ENCODE results near the gene HTR3C. TPM values are rescaled to one million over a fixed set of nuclear protein-coding genes. Genes with fewer than 3 reads are reported as not detected.

Gene HTR3C, protein sequence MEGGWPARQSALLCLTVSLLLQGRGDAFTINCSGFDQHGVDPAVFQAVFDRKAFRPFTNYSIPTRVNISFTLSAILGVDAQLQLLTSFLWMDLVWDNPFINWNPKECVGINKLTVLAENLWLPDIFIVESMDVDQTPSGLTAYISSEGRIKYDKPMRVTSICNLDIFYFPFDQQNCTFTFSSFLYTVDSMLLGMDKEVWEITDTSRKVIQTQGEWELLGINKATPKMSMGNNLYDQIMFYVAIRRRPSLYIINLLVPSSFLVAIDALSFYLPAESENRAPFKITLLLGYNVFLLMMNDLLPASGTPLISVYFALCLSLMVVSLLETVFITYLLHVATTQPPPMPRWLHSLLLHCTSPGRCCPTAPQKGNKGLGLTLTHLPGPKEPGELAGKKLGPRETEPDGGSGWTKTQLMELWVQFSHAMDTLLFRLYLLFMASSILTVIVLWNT
- total RNA-seq (2021; ENCODE audit: unreplicated experiment) = not detected
- not detected in 2 replicates for polyA plus RNA-seq (2012)
- not detected for Bru-seq, nascent RNA
- not detected for BruChase-seq, experiment 1, labeled RNA remaining after a 6-hour chase
- not detected for BruChase-seq, experiment 2, labeled RNA remaining after a 2-hour chase
- long read RNA-seq = 0 reads

- CTCF ChIA-PET = interaction anchor here (1.2 kb wide), 1 partner anchor 35 kb away, joined by 4 read pairs; the partner anchor contains the start of gene ABCC5
- RAD21 ChIA-PET (ENCODE audit: low non-redundant PET in 1 of 2, low total read pairs in 2 of 2, uncharacterized antibody in 2 of 2, unreplicated experiment in 2 of 2) = no interaction called here
- no peaks in the 10 kb centered on the region for H3K36me3 ChIP-seq (ENCODE audit: control insufficient read depth in 1 of 2, insufficient read depth in 2 of 2, low read length in 2 of 2)
- H4K20me1 ChIP-seq (ENCODE audit: insufficient read depth) = no peaks in the 10 kb centered on the region
- no peak within 1 kb of the TSS for H3K27ac ChIP-seq (ENCODE audit: low read depth, low read length)
- no peak for DNase-seq (ENCODE audit: low read depth, low spot score)
- H2AFZ ChIP-seq (ENCODE audit: low read depth, low read length, poor library complexity, severe bottlenecking) = no peak within 1 kb of the TSS
- no peak within 1 kb of the TSS for H3K9ac ChIP-seq (ENCODE audit: low read length)
- H3K79me2 ChIP-seq (ENCODE audit: insufficient read depth, low read length) = no peaks in the 10 kb centered on the region
- POLR2A ChIA-PET = no interaction called here
- H3K27me3 ChIP-seq (ENCODE audit: insufficient read depth, low read length) = no peaks in the 10 kb centered on the region
- no peaks in the 10 kb centered on the region for H3K9me2 ChIP-seq (ENCODE audit: insufficient read depth)
- no peaks in the 10 kb centered on the region for H3K9me3 ChIP-seq (ENCODE audit: control insufficient read depth in 1 of 2, insufficient read depth in 1 of 2, low read depth in 1 of 2, low read length in 2 of 2)
- H3K4me1 ChIP-seq (ENCODE audit: control insufficient read depth in 1 of 2, insufficient read depth in 2 of 2, low read length in 2 of 2) = no peaks in the 10 kb centered on the region
- intact Hi-C loops (cut with micrococcal nuclease) = no loop called here
- no peak within 1 kb of the TSS for H3K4me2 ChIP-seq (ENCODE audit: low read length)
- no TSS peak for BruUV-seq (replicated peaks)
- no peak for ATAC-seq
- TF ChIP-seq SP1 (IDR thresholded peaks at IDR 0.05; ENCODE audit: low read depth) (no peak), FOSL1 (IDR thresholded peaks at IDR 0.05; ENCODE audit: low read depth) (no peak), RAD21 (IDR thresholded peaks at IDR 0.05; ENCODE audit: low read depth) (no peak), ZBTB33 (IDR thresholded peaks at IDR 0.05; ENCODE audit: extremely low read depth, insufficient replicate concordance, low read length) (no peak), JUND (IDR thresholded peaks at IDR 0.05) (no peak), EZH2 (IDR thresholded peaks at IDR 0.05) (no peak), MAX (IDR thresholded peaks at IDR 0.05) (no peak), POLR2AphosphoS5 (IDR thresholded peaks at IDR 0.05; ENCODE audit: low read depth, low read length) (no peak), POLR2A (IDR thresholded peaks at IDR 0.05; ENCODE audit: borderline replicate concordance, extremely low read depth, insufficient read depth, insufficient read length) (no peak), TCF7L2 (IDR thresholded peaks at IDR 0.05; ENCODE audit: borderline replicate concordance, extremely low read depth, insufficient read depth, insufficient read length) (no peak), ZFX (IDR thresholded peaks at IDR 0.05) (no peak), ZNF274 (IDR thresholded peaks at IDR 0.05; ENCODE audit: low read depth, low read length) (no peak), SRF (IDR thresholded peaks at IDR 0.05; ENCODE audit: low read depth) (no peak), EGR1 (IDR thresholded peaks at IDR 0.05; ENCODE audit: low read depth) (no peak), EZH2phosphoT487 (IDR thresholded peaks at IDR 0.05; ENCODE audit: borderline replicate concordance) (no peak), ELF1 (IDR thresholded peaks at IDR 0.05; ENCODE audit: borderline replicate concordance, low read depth) (no peak), SIN3A (IDR thresholded peaks at IDR 0.05; ENCODE audit: low read depth) (no peak), YY1 (IDR thresholded peaks at IDR 0.05; ENCODE audit: extremely low read depth, insufficient replicate concordance, low read depth, low read length) (no peak)
- TF ChIP-seq, protein P1, sequence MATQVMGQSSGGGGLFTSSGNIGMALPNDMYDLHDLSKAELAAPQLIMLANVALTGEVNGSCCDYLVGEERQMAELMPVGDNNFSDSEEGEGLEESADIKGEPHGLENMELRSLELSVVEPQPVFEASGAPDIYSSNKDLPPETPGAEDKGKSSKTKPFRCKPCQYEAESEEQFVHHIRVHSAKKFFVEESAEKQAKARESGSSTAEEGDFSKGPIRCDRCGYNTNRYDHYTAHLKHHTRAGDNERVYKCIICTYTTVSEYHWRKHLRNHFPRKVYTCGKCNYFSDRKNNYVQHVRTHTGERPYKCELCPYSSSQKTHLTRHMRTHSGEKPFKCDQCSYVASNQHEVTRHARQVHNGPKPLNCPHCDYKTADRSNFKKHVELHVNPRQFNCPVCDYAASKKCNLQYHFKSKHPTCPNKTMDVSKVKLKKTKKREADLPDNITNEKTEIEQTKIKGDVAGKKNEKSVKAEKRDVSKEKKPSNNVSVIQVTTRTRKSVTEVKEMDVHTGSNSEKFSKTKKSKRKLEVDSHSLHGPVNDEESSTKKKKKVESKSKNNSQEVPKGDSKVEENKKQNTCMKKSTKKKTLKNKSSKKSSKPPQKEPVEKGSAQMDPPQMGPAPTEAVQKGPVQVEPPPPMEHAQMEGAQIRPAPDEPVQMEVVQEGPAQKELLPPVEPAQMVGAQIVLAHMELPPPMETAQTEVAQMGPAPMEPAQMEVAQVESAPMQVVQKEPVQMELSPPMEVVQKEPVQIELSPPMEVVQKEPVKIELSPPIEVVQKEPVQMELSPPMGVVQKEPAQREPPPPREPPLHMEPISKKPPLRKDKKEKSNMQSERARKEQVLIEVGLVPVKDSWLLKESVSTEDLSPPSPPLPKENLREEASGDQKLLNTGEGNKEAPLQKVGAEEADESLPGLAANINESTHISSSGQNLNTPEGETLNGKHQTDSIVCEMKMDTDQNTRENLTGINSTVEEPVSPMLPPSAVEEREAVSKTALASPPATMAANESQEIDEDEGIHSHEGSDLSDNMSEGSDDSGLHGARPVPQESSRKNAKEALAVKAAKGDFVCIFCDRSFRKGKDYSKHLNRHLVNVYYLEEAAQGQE (IDR thresholded peaks at IDR 0.05; ENCODE audit: low read depth) = no peak
- no peak within 1 kb of the TSS for H3K4me3 ChIP-seq (replicated peaks in 1 of 2; ENCODE audit: low read depth in 1 of 2, low read length in 2 of 2)
Observed at GRCh38 chr3:184052767-184053166, at the start of gene HTR3C. HTR3C (plus strand) TSS chr3:184053047; CDS start chr3:184053081, 34 bp downstream.
